ENCODE results near the gene ZXDC.
A peak's percentile ranks its signal among the peaks of the same experiment; 100 is the strongest.

ZXDC gene, protein sequence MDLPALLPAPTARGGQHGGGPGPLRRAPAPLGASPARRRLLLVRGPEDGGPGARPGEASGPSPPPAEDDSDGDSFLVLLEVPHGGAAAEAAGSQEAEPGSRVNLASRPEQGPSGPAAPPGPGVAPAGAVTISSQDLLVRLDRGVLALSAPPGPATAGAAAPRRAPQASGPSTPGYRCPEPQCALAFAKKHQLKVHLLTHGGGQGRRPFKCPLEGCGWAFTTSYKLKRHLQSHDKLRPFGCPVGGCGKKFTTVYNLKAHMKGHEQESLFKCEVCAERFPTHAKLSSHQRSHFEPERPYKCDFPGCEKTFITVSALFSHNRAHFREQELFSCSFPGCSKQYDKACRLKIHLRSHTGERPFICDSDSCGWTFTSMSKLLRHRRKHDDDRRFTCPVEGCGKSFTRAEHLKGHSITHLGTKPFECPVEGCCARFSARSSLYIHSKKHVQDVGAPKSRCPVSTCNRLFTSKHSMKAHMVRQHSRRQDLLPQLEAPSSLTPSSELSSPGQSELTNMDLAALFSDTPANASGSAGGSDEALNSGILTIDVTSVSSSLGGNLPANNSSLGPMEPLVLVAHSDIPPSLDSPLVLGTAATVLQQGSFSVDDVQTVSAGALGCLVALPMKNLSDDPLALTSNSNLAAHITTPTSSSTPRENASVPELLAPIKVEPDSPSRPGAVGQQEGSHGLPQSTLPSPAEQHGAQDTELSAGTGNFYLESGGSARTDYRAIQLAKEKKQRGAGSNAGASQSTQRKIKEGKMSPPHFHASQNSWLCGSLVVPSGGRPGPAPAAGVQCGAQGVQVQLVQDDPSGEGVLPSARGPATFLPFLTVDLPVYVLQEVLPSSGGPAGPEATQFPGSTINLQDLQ

DNA sequence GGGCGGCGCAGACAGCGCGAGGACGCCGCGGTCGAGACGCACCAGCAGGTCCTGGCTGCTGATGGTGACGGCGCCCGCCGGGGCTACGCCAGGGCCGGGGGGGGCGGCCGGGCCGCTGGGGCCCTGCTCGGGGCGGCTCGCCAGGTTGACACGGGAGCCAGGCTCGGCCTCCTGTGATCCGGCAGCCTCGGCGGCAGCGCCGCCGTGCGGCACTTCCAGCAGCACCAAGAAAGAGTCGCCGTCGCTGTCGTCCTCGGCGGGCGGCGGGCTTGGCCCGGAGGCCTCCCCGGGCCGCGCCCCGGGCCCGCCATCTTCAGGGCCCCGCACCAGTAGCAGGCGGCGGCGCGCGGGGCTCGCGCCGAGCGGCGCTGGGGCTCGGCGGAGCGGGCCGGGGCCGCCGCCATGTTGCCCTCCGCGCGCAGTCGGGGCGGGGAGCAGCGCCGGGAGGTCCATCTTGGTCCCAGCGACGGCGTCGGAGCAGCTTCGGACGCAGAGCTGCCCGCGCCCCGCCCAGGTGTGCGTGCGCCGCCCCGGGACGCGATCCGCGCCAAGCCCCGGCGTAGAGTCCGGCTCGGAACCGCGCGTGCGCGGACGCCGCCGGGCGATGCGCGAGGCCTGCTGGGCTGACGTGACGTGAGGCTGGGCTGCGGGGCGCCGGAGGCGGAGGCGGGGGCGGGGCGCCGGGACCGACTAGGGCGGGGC, at the start of gene ZXDC:
Gene ZXDC (minus strand): TSS at position 479 of the 702 bp plus-strand sequence. CDS start 26 bp downstream, at position 453.
- DNase-seq (ENCODE audit: low read depth), result peak; percentile 56
- H3K4me3 ChIP-seq (ENCODE audit: control insufficient read depth, low read depth, low read length), result peak within 1 kb of the TSS; percentile 79
- TF ChIP-seq, protein P1, sequence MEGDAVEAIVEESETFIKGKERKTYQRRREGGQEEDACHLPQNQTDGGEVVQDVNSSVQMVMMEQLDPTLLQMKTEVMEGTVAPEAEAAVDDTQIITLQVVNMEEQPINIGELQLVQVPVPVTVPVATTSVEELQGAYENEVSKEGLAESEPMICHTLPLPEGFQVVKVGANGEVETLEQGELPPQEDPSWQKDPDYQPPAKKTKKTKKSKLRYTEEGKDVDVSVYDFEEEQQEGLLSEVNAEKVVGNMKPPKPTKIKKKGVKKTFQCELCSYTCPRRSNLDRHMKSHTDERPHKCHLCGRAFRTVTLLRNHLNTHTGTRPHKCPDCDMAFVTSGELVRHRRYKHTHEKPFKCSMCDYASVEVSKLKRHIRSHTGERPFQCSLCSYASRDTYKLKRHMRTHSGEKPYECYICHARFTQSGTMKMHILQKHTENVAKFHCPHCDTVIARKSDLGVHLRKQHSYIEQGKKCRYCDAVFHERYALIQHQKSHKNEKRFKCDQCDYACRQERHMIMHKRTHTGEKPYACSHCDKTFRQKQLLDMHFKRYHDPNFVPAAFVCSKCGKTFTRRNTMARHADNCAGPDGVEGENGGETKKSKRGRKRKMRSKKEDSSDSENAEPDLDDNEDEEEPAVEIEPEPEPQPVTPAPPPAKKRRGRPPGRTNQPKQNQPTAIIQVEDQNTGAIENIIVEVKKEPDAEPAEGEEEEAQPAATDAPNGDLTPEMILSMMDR (IDR thresholded peaks at IDR 0.05; ENCODE audit: control insufficient read depth, insufficient read depth, low read depth, low read length, missing control alignments), result peak; percentile 45

DNA sequence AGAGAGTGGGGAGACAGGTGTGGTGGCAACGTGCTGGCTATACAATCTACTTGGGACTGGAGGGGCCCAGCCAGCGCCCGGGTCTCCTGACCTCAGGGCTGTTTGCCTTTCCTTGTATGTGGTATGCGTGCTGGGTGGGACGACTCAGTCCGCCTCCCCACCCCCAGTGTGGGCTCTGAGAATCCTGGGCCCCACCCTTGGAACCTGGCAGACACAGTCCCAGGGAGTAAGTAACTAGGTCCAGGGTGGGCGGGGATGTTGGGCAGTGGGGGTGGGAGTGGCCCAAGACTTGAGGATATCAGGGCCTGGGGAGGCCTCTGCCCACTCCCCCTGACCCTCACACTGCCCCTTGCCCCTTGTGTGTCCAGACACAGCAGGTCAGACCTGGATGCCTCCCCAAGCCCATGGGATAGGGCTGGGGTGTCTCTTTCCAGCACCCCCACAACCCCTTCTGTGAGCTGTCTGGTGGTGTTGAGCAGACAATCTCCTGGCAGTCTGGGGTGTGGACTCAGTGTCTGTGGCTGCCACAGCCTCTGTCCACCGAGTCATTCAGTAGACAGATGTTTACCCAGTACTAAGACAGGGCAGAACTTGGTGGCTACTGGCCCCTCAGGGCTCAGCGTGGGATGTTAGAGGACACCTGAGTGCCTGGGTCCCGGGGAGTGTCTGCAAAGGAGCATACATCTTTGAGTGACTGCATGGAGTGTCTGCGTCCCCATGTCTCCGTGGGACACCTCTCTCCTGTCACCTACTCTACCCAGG, 49.6 kb upstream of the ZXDC start:
- TF ChIP-seq, protein P1 (IDR thresholded peaks at IDR 0.05; ENCODE audit: control insufficient read depth, insufficient read depth, low read depth, low read length, missing control alignments), result no peak
- H3K4me3 ChIP-seq (ENCODE audit: control insufficient read depth, low read depth, low read length), result no peak overlapping the region
- no peak for DNase-seq (ENCODE audit: low read depth)

DNA sequence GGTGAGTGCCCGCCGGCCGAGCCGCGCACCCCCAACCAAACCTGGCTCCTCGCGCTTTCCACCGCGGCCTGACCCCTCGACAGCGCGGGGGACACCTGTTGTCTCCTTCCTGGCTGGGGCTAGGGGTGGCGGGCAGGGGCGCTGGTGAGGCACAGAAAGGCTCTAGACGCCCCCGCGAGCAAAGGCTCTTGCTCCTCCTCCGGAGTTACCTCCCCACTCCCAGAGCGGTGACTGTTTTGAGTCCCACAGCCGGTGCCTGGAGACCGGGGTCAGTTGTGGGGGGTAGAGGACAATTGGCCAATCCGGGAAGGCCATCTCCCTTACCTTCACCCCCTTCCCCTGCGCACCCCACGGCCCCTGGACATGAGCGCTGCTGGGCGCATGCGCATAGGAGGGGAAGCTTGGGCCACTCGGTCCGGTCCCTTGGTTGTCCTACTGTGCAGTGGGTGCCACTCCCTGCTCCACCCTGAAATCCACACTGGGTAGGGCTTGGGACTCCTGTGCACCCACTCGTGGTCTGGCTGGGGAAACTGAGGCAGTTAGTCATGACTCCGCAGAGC, 48.8 kb upstream of the ZXDC start:
- peak overlapping the region; percentile 20 for H3K4me3 ChIP-seq (ENCODE audit: control insufficient read depth, low read depth, low read length)
- TF ChIP-seq, protein P1 (IDR thresholded peaks at IDR 0.05; ENCODE audit: control insufficient read depth, insufficient read depth, low read depth, low read length, missing control alignments), result no peak
- DNase-seq (ENCODE audit: low read depth), result no peak

DNA sequence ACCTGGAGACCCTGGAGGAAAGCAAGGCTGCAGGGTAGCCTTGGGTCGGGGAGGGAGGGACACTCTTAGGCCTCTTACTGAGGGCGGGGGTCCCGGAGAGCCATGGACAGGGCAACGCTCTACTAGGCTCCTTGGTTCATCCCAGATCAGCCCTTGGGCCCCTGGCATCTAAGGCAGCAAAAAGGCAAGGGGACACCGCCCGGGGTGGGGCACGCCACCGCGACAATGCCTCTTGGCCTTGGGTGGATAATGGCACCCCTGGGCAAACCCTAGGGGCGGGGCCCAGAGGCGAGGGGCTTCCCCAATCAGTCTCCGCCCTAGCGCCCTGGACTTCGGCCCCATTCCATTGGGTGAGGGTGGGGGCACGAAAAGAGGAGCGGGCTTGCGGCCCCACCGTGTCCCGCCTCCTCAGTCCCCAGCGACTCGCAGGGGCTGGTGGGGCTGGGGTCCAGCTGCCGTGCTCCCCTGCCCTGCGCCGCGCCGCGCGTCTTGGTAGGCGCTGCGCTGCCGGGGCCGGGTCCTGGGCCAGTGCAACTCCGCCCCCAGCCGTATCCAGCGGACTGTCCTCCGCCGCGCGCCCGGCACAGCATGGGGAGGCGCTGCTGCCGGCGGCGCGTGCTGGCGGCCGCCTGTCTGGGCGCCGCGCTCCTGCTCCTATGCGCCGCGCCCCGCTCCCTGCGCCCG, 48.2 kb upstream of the ZXDC start, which contains the start of gene CHST13:
Gene CHST13 (plus strand): TSS at position 411 of the 684 bp plus-strand sequence. CDS start 178 bp downstream, at position 589.
- no peak for DNase-seq (ENCODE audit: low read depth)
- H3K4me3 ChIP-seq (ENCODE audit: control insufficient read depth, low read depth, low read length), result peak within 1 kb of the TSS; percentile 20
- TF ChIP-seq, protein P1 (IDR thresholded peaks at IDR 0.05; ENCODE audit: control insufficient read depth, insufficient read depth, low read depth, low read length, missing control alignments), result no peak

DNA sequence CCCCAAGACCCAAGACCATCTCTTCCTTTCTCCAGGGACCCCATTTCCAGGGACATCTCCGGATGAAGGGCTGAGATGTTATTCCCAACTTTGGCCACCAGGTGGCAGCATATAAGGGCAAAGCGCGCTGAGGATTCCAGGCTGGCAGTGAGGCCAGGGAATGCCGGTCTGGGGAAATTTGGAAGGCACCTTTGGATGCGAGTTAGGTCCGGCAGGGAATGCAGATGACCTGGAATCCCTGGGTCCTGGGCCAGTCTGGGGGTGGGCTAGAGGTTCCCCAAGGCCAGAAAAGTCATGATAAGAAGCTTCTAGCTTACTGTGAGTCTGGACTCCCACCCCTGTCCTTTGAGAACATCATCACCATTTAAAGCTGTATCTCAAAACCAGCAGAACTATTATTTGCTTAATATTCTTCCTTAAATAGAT, 46.7 kb upstream of the ZXDC start:
- TF ChIP-seq, protein P1 (IDR thresholded peaks at IDR 0.05; ENCODE audit: control insufficient read depth, insufficient read depth, low read depth, low read length, missing control alignments), result peak; percentile 86
- H3K4me3 ChIP-seq (ENCODE audit: control insufficient read depth, low read depth, low read length), result no peak overlapping the region
- no peak for DNase-seq (ENCODE audit: low read depth)
